Smooth muscle cell of the umbilical artery (primary cell): ENCODE results near the gene UPF3A. TPM values are rescaled to one million over a fixed set of nuclear protein-coding genes. Genes with fewer than 3 reads are reported as not detected.

Experiments
- total RNA-seq: library from RNA; depleted of rRNA; stranded (reverse); fragments of >200 nt; gene quantifications from 2 replicates; pipeline ENCODE4 v1.2.3, GENCODE V29; 2014

The UPF3A gene, protein sequence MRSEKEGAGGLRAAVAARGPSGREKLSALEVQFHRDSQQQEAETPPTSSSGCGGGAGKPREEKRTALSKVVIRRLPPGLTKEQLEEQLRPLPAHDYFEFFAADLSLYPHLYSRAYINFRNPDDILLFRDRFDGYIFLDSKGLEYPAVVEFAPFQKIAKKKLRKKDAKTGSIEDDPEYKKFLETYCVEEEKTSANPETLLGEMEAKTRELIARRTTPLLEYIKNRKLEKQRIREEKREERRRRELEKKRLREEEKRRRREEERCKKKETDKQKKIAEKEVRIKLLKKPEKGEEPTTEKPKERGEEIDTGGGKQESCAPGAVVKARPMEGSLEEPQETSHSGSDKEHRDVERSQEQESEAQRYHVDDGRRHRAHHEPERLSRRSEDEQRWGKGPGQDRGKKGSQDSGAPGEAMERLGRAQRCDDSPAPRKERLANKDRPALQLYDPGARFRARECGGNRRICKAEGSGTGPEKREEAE
- total RNA-seq: 15.1 and 24.7 TPM in 2 replicates

DNA sequence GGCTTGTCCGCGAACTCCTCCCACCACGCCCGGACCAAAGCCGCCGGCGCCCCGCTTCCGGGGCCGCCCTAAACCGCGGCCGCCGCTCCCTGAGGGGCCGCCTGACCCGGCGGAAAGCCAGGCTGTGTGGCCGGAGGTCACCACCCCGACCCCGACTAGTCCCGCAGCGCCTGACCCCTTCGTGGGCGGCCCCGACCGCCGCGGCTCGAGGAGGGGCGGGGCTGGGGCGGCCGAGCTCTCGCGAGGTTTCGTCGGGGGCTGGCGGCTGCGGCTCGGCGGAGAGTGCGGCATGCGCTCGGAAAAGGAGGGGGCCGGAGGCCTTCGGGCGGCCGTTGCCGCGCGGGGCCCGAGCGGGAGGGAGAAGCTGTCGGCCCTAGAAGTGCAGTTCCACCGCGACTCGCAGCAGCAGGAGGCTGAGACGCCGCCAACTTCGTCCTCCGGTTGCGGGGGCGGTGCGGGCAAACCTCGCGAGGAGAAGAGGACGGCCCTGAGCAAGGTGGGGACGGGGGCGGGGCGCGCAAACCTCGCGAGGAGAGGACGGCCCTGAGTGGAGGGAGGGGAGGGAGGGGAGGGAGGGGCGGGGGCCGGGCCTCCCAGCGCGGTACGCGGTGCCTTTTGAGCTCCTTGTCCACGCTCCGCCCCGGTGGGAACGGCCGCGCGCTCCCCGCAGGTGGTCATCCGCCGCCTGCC is at the start of gene UPF3A:
TSS of gene UPF3A (plus strand) at position 251 of the 690 bp plus-strand sequence. CDS start at position 290, 39 bp downstream.

DNA sequence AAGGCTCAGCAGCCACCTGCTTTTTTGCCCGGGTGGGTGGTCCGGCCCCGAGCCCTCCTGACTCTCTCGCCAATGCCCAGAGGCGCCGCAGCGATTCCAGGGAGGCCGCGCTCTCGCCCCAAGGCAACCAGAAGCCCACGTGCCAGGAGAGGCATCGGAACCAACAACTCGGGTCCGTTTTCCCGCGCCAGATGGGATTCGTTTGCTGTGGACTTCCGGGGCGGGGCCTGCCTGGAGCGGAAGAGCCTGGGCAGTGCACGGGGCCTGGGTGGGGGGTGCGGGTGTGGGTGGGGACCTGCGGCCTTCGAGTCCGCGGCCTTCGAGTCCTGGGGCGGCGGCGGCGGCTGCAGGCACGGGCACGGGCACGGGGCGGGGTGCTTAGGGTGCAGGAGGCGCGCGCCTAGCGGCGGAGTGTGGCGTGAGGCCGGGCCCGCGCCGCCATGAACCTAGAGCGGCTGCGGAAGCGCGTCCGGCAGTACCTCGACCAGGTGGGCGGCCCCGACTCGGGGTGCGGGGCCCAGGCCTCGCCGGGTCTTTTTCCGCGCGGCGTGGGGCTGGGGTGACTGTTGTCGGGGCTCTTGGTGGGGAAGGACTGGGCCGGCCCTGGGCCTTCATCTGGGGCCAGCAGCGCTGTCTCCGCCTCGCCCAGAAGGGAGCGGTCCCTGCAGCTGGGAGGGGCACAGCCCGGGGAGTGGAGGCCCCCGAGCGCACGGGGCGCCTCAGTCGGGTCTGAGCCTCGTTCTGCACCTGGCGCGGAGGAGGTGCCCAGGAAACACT is 46.6 kb upstream of the UPF3A start, which contains the start of gene CDC16:
TSS of gene CDC16 (plus strand) at position 253 of the 777 bp plus-strand sequence. CDS start at position 441, 188 bp downstream.

DNA sequence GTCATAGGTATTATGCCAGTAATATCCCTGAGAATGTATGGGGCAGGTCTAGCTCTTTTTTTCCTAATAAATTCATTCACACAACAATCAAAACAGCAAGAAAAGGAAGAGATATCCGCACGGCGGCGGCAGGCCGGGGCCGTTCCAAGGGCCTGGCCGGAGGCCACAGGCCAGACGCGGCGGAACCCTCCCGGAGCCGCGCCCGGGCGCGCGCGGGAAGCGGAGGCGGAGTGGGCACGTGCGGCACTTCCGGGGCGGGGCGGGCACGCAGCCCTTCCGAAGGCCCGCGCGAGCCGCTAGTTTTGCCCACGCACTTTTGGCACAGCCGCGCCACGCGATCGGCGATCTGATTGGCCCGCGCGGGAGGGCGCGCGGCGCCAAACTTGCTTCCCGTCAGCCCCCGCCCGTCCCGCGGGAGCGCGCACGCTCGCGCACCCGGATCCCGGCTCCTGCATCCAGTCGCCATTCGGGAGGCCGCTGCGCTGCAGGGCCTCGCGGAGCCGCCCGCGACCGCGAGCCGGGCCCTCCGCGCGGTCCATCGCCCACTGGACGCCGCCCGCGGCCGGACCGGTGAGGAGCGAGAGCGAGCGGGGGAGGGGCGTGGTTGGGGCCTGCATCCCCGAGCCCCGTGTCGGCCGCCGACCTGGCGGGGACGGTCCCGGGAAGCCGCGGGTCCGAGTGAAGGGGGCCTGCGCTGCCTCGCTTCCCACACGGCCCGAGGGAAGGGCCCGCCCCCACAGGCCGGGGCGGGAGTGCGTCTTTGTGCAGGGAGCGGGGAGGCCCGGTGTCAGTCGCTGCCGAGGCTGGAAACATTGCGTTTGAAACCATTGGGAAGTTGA is 32.9 kb downstream of the UPF3A start, which contains the start of gene CHAMP1:
TSS of gene CHAMP1 (plus strand) at position 430 of the 839 bp plus-strand sequence. CDS start 9,340 bp downstream, outside the sequence.

Other genes with a start within 250 kb of the UPF3A start
- gene RASA3, start 149.0 kb upstream of the UPF3A start, total RNA-seq: 24.9 and 55.3 TPM in 2 replicates
- not detected in 2 replicates for gene CFAP97D2, start 102.3 kb upstream of the UPF3A start, total RNA-seq
- gene CDC16, start 46.7 kb upstream of the UPF3A start, total RNA-seq: 69.5 and 91.3 TPM in 2 replicates
- 12.6 and 18.1 TPM in 2 replicates for gene CHAMP1, start 32.9 kb downstream of the UPF3A start, total RNA-seq